Measurements from ENCODE around the gene ATL1.
A peak's percentile ranks its signal among the peaks of the same experiment; 100 is the strongest.

ATL1 gene

GRCh38 chr14:50559990-50560930, at the start of gene ATL1:
Gene ATL1, plus strand, starts transcription at chr14:50560145. Its CDS starts 121 bp downstream, at chr14:50560266.
- DNase-seq: peak; percentile 91

GRCh38 chr14:50510157-50510556, 49.8 kb upstream of the ATL1 start:
- no peak for DNase-seq

- DNase-seq: no peak
Observed at GRCh38 chr14:50512463-50512862, 47.5 kb upstream of the ATL1 start.

GRCh38 chr14:50516091-50516490, 43.9 kb upstream of the ATL1 start:
- DNase-seq: no peak

- no peak for DNase-seq
Observed at GRCh38 chr14:50520947-50521815, 38.8 kb upstream of the ATL1 start.

- DNase-seq: no peak
Observed at GRCh38 chr14:50521912-50522341, 38.0 kb upstream of the ATL1 start.

- DNase-seq: no peak
Observed at GRCh38 chr14:50523271-50524041, 36.5 kb upstream of the ATL1 start.

GRCh38 chr14:50524060-50524459, 35.9 kb upstream of the ATL1 start:
- DNase-seq: no peak

GRCh38 chr14:50524731-50525515, 35.0 kb upstream of the ATL1 start:
- no peak for DNase-seq

GRCh38 chr14:50528000-50528399, 31.9 kb upstream of the ATL1 start:
- DNase-seq: no peak

GRCh38 chr14:50529288-50530179, 30.4 kb upstream of the ATL1 start:
- no peak for DNase-seq

- DNase-seq: no peak
Observed at GRCh38 chr14:50530358-50530757, 29.6 kb upstream of the ATL1 start.

- DNase-seq: no peak
Observed at GRCh38 chr14:50530794-50531365, 29.1 kb upstream of the ATL1 start.

- peak; percentile 70 for DNase-seq
Observed at GRCh38 chr14:50531595-50532501, 28.1 kb upstream of the ATL1 start.

GRCh38 chr14:50532502-50533240, 27.3 kb upstream of the ATL1 start, which contains the start of gene MAP4K5:
Gene MAP4K5, minus strand, starts transcription at chr14:50532569. Its CDS starts 520 bp downstream, at chr14:50532049.
- peak; percentile 92 for DNase-seq

- DNase-seq: no peak
Observed at GRCh38 chr14:50533241-50533705, 26.7 kb upstream of the ATL1 start.

GRCh38 chr14:50533806-50534205, 26.1 kb upstream of the ATL1 start:
- DNase-seq: no peak

GRCh38 chr14:50534416-50534815, 25.5 kb upstream of the ATL1 start:
- DNase-seq: no peak

Data from NCI-H1092 treated with DMSO at 0.1 percent for 48 hours (cell line).